Astrocyte of the spinal cord (primary cell): Measurements from ENCODE around the gene TENM3.

ENCODE experiments used
- DNase-seq: peaks from one replicate; pipeline ENCODE4 v3.0.0; 2011; ENCODE audit warnings: low read depth, low spot score
- H3K4me3 ChIP-seq: 2 replicates; pipeline ENCODE4 v1.5.1; 2011; ENCODE audit warnings: low read depth, mild to moderate bottlenecking, low read length, moderate library complexity
- in situ Hi-C: cut with HindIII; loops from 2 replicates; pipeline ENCODE4 v1.10.0; 2017; ENCODE audit warnings: low sequenced_read_pairs
- TF ChIP-seq, protein P1 (sequence below): IDR thresholded peaks from 2 replicates; pipeline ENCODE4 v1.5.1; 2012; ENCODE audit warnings: low read depth, mild to moderate bottlenecking, low read length, inconsistent platforms

The TENM3 gene

DNA sequence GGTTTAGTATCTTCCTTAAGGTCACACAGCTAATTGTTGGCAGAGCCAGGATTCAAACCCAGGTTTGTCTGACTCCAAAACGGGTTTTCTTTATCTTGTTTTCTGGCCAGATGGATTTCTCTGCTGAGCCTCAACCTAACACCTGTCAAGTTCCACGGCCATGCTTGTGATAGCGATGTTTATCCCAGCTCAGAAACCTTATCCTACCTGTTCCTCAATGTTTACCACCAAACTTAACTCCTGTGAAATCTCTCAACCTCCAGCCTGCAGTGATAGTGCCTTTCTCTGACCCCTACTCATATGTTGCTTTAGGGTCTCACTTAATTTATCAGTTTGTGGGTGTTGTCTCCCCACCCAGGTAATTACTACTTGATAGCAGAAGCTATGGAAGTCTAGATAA lies 428.0 kb downstream of the TENM3 start:
- DNase-seq = no peak
- in situ Hi-C loops = no loop called here
- no peak overlapping the region for H3K4me3 ChIP-seq
- TF ChIP-seq, protein P1, sequence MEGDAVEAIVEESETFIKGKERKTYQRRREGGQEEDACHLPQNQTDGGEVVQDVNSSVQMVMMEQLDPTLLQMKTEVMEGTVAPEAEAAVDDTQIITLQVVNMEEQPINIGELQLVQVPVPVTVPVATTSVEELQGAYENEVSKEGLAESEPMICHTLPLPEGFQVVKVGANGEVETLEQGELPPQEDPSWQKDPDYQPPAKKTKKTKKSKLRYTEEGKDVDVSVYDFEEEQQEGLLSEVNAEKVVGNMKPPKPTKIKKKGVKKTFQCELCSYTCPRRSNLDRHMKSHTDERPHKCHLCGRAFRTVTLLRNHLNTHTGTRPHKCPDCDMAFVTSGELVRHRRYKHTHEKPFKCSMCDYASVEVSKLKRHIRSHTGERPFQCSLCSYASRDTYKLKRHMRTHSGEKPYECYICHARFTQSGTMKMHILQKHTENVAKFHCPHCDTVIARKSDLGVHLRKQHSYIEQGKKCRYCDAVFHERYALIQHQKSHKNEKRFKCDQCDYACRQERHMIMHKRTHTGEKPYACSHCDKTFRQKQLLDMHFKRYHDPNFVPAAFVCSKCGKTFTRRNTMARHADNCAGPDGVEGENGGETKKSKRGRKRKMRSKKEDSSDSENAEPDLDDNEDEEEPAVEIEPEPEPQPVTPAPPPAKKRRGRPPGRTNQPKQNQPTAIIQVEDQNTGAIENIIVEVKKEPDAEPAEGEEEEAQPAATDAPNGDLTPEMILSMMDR = no peak

DNA sequence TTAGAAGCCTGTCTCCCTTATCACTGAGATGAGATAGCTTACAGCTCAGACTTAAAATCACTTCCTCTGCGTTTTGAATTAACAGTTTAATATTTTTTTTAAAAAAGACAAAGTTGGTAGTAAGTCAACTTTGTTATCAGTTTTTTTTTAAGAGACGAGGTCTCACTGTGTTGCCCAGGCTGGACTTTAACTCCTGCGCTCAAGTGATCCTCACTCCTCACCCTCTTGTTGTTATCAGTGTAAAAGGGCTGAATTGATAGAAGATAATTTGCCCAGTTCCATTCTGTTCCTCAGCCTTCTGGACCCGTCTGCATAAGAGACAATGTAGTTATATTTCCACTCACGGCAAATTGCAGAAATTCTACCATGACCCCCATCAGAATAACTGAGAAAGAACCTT lies 428.5 kb downstream of the TENM3 start:
- no peak for DNase-seq
- no peak overlapping the region for H3K4me3 ChIP-seq
- in situ Hi-C loops = no loop called here
- TF ChIP-seq, protein P1 = no peak

- DNase-seq = no peak
- in situ Hi-C loops = no loop called here
- TF ChIP-seq, protein P1 = no peak
- H3K4me3 ChIP-seq = no peak overlapping the region
These were observed 435.4 kb downstream of the TENM3 start for GRCh38 chr4:182678590-182678989.

- TF ChIP-seq, protein P1 = no peak
- H3K4me3 ChIP-seq = no peak overlapping the region
- in situ Hi-C loops = no loop called here
- no peak for DNase-seq
These were observed 436.3 kb downstream of the TENM3 start for GRCh38 chr4:182679533-182679932.

DNA sequence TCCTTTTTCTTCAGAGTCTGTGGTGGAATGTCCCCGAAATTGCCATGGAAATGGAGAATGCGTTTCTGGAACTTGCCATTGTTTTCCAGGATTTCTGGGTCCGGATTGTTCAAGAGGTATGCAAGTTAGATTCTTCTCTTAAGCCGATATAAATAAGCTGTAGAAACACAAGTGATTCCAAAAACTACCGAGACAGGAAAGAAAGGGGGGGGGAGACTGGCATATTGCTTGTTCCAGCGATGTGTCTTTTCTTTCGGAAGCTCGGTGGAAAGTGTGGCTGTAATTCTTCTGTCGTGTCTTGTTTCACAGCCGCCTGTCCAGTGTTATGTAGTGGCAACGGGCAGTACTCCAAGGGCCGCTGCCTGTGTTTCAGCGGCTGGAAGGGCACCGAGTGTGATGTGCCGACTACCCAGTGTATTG lies 437.0 kb downstream of the TENM3 start:
- H3K4me3 ChIP-seq = no peak overlapping the region
- DNase-seq = peak; percentile 38
- in situ Hi-C loops = no loop called here
- TF ChIP-seq, protein P1 = no peak

DNA sequence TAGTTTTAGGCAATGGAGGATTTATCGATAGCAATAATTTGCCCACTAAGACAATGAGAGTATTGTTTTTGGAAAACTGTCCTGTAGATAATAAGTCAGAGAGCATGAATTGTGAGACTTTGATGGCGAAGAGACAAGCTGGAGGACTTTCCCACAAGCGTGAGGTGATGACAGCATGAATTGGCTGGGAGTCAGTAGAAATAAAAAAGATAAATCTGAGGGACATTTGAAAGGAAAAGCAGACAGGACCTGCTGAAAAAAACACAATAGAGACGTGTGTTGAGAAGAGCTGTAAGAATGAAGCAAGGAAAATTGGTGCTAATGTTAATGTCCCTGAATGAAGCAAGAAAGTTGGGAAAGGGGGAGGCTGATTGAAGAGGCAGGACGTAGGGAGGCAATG lies 440.5 kb downstream of the TENM3 start:
- no peak overlapping the region for H3K4me3 ChIP-seq
- in situ Hi-C loops = no loop called here
- TF ChIP-seq, protein P1 = no peak
- DNase-seq = no peak

DNA sequence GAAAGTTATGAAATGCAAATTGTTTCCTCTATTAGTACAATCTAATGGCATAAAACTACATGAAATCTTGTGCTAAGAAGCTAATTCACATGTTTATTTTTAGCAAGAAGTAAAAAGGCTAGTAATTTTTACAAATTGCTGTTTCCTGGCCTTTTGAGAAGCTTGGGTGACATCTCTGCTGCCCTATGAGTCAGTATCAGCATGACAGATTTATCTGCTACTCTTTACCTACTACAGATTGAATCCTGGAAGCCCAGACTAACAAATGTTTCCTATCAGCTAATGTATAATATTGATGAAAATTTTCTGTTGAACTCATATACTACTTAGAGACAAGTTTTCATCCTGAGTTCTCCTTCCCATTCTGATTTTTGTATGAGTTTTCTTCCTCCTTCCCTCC lies 441.6 kb downstream of the TENM3 start:
- no peak overlapping the region for H3K4me3 ChIP-seq
- TF ChIP-seq, protein P1 = no peak
- DNase-seq = no peak
- in situ Hi-C loops = no loop called here
